CD14-positive monocyte (primary cell): ENCODE measurements around the gene LAX1. TPM values are rescaled to one million over a fixed set of nuclear protein-coding genes. Genes with fewer than 3 reads are reported as not detected.

Experiments used
- DNase-seq, 3 donors: peaks; one replicate each; pipeline ENCODE4 v3.0.0-alpha.2; 2011 to 2022
- H2AFZ ChIP-seq: 2 replicates; pipeline ENCODE4 v1.6.0; 2012; ENCODE audit warnings: mild to moderate bottlenecking, low read depth, low read length, inconsistent platforms; ENCODE audit not compliant: insufficient read depth, poor library complexity, severe bottlenecking
- H3K27ac ChIP-seq, 2 donors: 1 replicate in 1 of 2; 2 replicates in 1 of 2; pipeline ENCODE4 v1.5.1; 2012 to 2013; ENCODE audit warnings: low read length in 2 of 2, control low read depth in 1 of 2, inconsistent platforms in 1 of 2, low read depth in 1 of 2, mild to moderate bottlenecking in 1 of 2
- H3K27me3 ChIP-seq, 2 donors: one replicate each; pipeline versions ENCODE4 v1.6.0 to v1.6.1; 2011 to 2013; ENCODE audit warnings: low read length in 2 of 2; ENCODE audit not compliant: control insufficient read depth in 2 of 2, insufficient read depth in 2 of 2
- H3K36me3 ChIP-seq, 2 donors: replicated peaks in 1 of 2; 1 replicate in 1 of 2; 2 replicates in 1 of 2; pipeline versions ENCODE4 v1.5.1 to v1.6.1; 2012 to 2013; ENCODE audit warnings: low read length in 2 of 2, control low read depth in 1 of 2, inconsistent platforms in 1 of 2, mild to moderate bottlenecking in 1 of 2; ENCODE audit not compliant: insufficient read depth in 2 of 2, control insufficient read depth in 1 of 2
- H3K4me1 ChIP-seq, 2 donors: 1 replicate in 1 of 2; 2 replicates in 1 of 2; pipeline versions ENCODE4 v1.5.1 to v1.6.1; 2012 to 2013; ENCODE audit warnings: low read length in 2 of 2, control low read depth in 1 of 2, inconsistent platforms in 1 of 2, mild to moderate bottlenecking in 1 of 2, moderate library complexity in 1 of 2; ENCODE audit not compliant: insufficient read depth in 2 of 2, control insufficient read depth in 1 of 2
- H3K4me2 ChIP-seq: replicated peaks from 2 replicates; pipeline ENCODE3; 2012; ENCODE audit warnings: low read length, moderate library complexity, mild to moderate bottlenecking; ENCODE audit not compliant: poor library complexity, severe bottlenecking; ENCODE audit errors: extremely low read depth
- H3K4me3 ChIP-seq, 3 experiments: fragments of 200-600 bp in 1 of 3; sonication (generic) in 1 of 3; replicated peaks in 1 of 3; 1 replicate in 2 of 3; 2 replicates in 1 of 3; pipeline ENCODE4 v1.5.1; 2011 to 2013; ENCODE audit warnings: low read length in 3 of 3, mild to moderate bottlenecking in 3 of 3, control low read depth in 2 of 3, low read depth in 2 of 3, inconsistent platforms in 1 of 3, moderate library complexity in 1 of 3
- H3K79me2 ChIP-seq: 2 replicates; pipeline ENCODE4 v1.6.0; 2012; ENCODE audit warnings: mild to moderate bottlenecking, control low read depth, inconsistent platforms, low read length, moderate library complexity; ENCODE audit not compliant: insufficient read depth
- H3K9ac ChIP-seq: 2 replicates; pipeline ENCODE4 v1.6.0; 2017; ENCODE audit warnings: low read length, mild to moderate bottlenecking; ENCODE audit not compliant: insufficient read depth, poor library complexity, severe bottlenecking
- H3K9me3 ChIP-seq, 2 donors: replicated peaks in 1 of 2; 1 replicate in 1 of 2; 2 replicates in 1 of 2; pipeline versions ENCODE4 v1.5.1 to v1.6.1; 2012 to 2013; ENCODE audit warnings: low read length in 2 of 2, control low read depth in 1 of 2; ENCODE audit not compliant: control insufficient read depth in 1 of 2, insufficient read depth in 1 of 2
- H4K20me1 ChIP-seq: 2 replicates; pipeline ENCODE4 v1.6.0; 2012; ENCODE audit warnings: mild to moderate bottlenecking, low read length, control low read depth, moderate library complexity; ENCODE audit not compliant: insufficient read depth
- H3K27ac Mint-ChIP-seq, 7 donors: one replicate each; pipeline ENCODE4 v1.8.0; 2020; ENCODE audit warnings: mild to moderate bottlenecking in 7 of 7, mixed read lengths in 7 of 7, moderate library complexity in 6 of 7, inconsistent platforms in 2 of 7
- H3K27me3 Mint-ChIP-seq, 3 donors: one replicate each; pipeline ENCODE4 v1.8.0; 2021 to 2022; ENCODE audit warnings: low read depth in 3 of 3, mild to moderate bottlenecking in 3 of 3, mixed read lengths in 3 of 3, moderate library complexity in 3 of 3, inconsistent platforms in 1 of 3
- H3K36me3 Mint-ChIP-seq, 2 donors: one replicate each; pipeline ENCODE4 v1.8.0; 2020; ENCODE audit warnings: mixed read lengths in 2 of 2, inconsistent platforms in 1 of 2, mild to moderate bottlenecking in 1 of 2
- H3K4me1 Mint-ChIP-seq: one replicate; pipeline ENCODE4 v1.8.0; 2020; ENCODE audit warnings: mild to moderate bottlenecking, mixed read lengths
- H3K4me3 Mint-ChIP-seq, 2 donors: one replicate each; pipeline ENCODE4 v1.8.0; 2020; ENCODE audit warnings: mild to moderate bottlenecking in 2 of 2, mixed read lengths in 2 of 2, moderate library complexity in 1 of 2
- H3K9me3 Mint-ChIP-seq, 7 donors: one replicate each; pipeline ENCODE4 v1.8.0; 2020 to 2022; ENCODE audit warnings: mixed read lengths in 7 of 7, mild to moderate bottlenecking in 6 of 7, moderate library complexity in 6 of 7, inconsistent platforms in 2 of 7
- WGBS: methylation state at CpG from one replicate; pipeline ENCODE4 v1.1.5; 2013; ENCODE audit warnings: missing lambda C conversion rate; ENCODE audit not compliant: insufficient coverage; 5-methylcytosine and 5-hydroxymethylcytosine counted together
- intact Hi-C, 2 donors: fragments of 100-400 bp; cut with micrococcal nuclease; formaldehyde crosslinking; loops; one replicate each; pipeline versions ENCODE4 v1.15.0 to v1.15.1; 2023
- polyA plus RNA-seq, 3 donors: library from polyadenylated mRNA; depleted of rRNA in 1 of 3; unstranded in 2 of 3; stranded (reverse) in 1 of 3; fragments of 300-500 nt in 2 of 3; fragments of >200 nt in 1 of 3; fragmentation: Illumina TruSeq in 2 of 3; gene quantifications; 1 replicate in 2 of 3; 2 replicates in 1 of 3; pipeline ENCODE4 v1.2.3, GENCODE V29; 2012 to 2021
- TF ChIP-seq, protein P1 (sequence below): fragments of 200-600 bp; IDR thresholded peaks from one replicate; pipeline ENCODE4 v1.8.0; 2022; ENCODE audit warnings: antibody characterized with exemption, mild to moderate bottlenecking

LAX1 gene
- polyA plus RNA-seq, 3 donors: 0.07 TPM; not detected in 2

GRCh38 chr1:203781962-203782361 lies 17.0 kb downstream of the LAX1 start:
- no peak overlapping the region for H3K4me3 ChIP-seq
- TF ChIP-seq, protein P1, sequence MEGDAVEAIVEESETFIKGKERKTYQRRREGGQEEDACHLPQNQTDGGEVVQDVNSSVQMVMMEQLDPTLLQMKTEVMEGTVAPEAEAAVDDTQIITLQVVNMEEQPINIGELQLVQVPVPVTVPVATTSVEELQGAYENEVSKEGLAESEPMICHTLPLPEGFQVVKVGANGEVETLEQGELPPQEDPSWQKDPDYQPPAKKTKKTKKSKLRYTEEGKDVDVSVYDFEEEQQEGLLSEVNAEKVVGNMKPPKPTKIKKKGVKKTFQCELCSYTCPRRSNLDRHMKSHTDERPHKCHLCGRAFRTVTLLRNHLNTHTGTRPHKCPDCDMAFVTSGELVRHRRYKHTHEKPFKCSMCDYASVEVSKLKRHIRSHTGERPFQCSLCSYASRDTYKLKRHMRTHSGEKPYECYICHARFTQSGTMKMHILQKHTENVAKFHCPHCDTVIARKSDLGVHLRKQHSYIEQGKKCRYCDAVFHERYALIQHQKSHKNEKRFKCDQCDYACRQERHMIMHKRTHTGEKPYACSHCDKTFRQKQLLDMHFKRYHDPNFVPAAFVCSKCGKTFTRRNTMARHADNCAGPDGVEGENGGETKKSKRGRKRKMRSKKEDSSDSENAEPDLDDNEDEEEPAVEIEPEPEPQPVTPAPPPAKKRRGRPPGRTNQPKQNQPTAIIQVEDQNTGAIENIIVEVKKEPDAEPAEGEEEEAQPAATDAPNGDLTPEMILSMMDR: no peak
- no peaks in the 10 kb centered on the region for H3K4me1 ChIP-seq
- 100% methylated on average over 1 of the region's 7 CpGs for WGBS
- H2AFZ ChIP-seq: no peak overlapping the region
- H4K20me1 ChIP-seq: no peaks in the 10 kb centered on the region
- H3K27ac ChIP-seq: no peak overlapping the region
- no peaks in the 10 kb centered on the region for H3K36me3 ChIP-seq
- Mint-ChIP-seq H3K4me3 (no peak overlapping the region), H3K27ac (peak overlapping the region in 1 of 7 donors; percentile 24), H3K9me3 (peaks cover 0 to 2% (median 0%) of the 10 kb centered on the region in 7 donors), H3K36me3 (no peaks in the 10 kb centered on the region), H3K4me1 (peaks cover 4% of the 10 kb centered on the region), H3K27me3 (peaks cover 0 to 1% (median 0%) of the 10 kb centered on the region in 3 donors)
- no peaks in the 10 kb centered on the region for H3K27me3 ChIP-seq
- DNase-seq: no peak
- H3K9ac ChIP-seq: no peak overlapping the region
- H3K9me3 ChIP-seq: no peaks in the 10 kb centered on the region
- no peaks in the 10 kb centered on the region for H3K79me2 ChIP-seq
- H3K4me2 ChIP-seq: no peak overlapping the region
- intact Hi-C loops: no loop called here

DNA sequence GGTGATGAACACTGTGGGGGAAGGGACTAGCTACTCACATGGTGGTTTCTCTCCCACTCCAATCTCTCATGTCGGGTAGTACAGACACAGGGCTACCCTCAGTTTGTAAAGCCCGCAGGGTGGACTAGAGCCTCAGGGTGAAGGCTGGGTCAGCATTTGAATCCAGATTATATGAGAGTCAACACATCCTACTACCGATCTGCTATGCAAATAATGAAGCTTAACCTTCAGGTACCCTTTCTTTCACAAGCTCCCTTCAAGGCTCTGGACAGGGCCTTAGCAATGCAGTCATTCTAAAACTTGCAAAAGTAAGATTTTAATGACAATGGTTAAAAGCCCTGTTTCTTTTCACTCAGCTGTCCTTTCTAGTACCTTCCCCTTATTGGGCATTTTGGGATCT lies 25.0 kb downstream of the LAX1 start:
- 60% methylated on average over 1 of the region's 3 CpGs for WGBS
- Histone ChIP-seq H2AFZ (no peak overlapping the region), H3K27ac (no peak overlapping the region), H3K4me2 (no peak overlapping the region), H3K9ac (no peak overlapping the region), H3K4me1 (peaks cover 5% of the 10 kb centered on the region in 2 donors), H3K4me3 (no peak overlapping the region), H4K20me1 (no peaks in the 10 kb centered on the region), H3K27me3 (no peaks in the 10 kb centered on the region), H3K9me3 (no peaks in the 10 kb centered on the region), H3K79me2 (no peaks in the 10 kb centered on the region), H3K36me3 (no peaks in the 10 kb centered on the region)
- intact Hi-C loops: loop anchor here in 1 of 2 donors (10.0 kb wide), 1 partner anchor 45 kb away; no protein-coding TSS in a partner anchor
- no peak for DNase-seq
- Mint-ChIP-seq H3K4me1 (peaks cover 3% of the 10 kb centered on the region), H3K4me3 (no peak overlapping the region), H3K36me3 (no peaks in the 10 kb centered on the region), H3K9me3 (no peaks in the 10 kb centered on the region), H3K27ac (no peak overlapping the region), H3K27me3 (no peaks in the 10 kb centered on the region)
- TF ChIP-seq, protein P1: no peak
